COR-L47 (cell line): ENCODE results near the gene SRGAP3.
A peak's percentile ranks its signal among the peaks of the same experiment; 100 is the strongest.

ENCODE experiments used
- DNase-seq: peaks from one replicate; lab custom pipeline; 2025; lab: John Stamatoyannopoulos, UW

SRGAP3 gene

GRCh38 chr3:9253327-9253726 is 3.9 kb upstream of the SRGAP3 start:
- no peak for DNase-seq

DNA sequence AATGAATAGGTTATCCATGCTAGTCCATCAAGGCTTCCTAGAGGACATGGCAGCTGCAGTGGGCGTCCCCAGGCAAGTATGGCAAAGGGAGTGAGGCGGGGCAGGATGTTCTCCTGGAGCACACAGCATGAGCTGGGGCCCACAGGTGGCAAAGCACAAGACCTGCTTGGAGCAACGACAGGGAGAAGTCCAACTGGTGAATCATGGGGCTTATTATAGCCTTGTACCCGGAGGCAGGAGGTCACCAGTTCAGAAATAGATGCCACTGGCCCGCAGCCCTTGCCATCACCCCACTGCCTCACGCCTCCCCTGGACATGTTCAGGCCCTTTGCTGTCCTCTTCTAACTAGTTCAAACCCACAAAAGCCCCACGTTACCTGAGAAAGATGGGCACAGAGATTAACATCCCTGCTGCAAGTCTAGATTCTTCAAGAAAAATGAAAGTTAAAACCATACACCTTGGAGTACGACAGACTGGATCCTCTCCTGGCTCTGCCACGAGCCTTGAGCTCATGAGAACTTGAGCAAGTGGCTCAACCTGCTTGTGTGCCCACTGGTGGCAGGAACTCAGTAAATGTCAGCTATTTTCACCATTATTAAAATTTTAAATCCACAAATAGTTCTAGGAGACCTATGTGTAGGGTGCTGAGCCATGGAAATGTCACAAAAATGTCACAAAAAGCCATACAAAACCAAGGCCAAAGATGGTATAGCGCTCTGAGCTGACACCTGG is 1.8 kb upstream of the SRGAP3 start:
- DNase-seq: no peak

GRCh38 chr3:9250236-9250635 is 790 bp upstream of the SRGAP3 start:
- DNase-seq: no peak

DNA sequence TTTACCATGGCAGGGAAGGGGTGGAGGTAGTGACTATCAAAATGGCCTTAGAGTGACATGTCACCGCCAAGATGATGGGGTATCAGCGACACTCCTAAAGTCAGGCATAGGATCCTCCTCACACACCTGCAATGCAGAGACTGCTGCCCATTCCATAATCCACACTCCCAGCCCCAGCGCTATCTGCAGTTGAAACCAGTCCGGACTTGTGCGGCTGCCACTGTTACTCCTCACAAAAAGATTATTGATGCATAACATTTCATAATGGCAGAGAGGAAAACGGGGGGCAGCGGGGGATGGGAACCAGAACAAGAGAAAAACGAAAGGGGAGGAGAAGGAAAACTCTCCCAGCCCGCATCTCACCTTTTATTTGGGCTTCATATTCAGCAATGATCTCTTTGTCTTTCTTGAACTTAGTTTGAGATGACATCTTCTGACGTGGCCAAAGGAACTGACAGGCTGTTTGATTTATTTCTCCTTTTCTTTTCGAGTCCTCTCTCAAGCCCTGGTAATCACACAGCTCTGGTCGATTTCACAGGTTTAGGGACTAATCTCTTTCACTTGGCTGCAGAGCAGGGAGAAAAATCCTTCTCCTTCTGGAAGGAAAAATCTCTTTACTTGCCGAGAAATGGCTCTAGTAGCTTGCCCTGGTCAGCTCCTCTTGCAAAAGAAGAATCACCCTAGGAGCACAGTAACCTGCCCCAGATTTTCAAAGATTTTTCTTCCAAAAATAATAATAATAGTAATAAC is 749 bp downstream of the SRGAP3 start:
- peak; percentile 29 for DNase-seq

DNA sequence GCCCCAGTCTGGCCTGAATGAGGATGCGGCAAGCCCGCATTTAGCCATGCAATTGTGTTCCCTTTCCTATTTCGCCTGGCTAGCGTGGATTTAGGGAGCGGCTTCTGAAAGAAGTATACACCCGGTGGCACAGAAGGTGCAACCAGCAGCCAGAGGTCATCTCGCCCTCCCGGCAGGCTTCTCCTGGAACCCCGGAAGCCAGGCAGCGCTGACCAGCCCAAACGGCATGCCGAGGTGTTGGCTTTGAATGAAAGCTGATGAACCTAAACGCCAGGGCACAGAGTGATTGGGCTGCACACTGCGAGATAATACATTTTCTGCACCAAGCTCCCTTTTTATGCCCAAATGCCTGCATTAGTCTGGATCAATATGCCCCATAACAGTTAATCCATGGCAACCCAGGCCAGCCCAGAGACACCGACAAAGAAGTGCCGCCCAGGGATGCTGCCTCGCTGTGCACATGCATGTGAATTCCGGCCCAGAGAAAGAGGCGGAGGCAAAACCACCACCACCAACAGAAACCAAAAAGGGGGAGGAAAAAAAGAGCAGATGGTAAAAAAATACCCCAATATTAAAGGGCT is 1.4 kb downstream of the SRGAP3 start:
- DNase-seq: no peak

GRCh38 chr3:9247361-9247940 is 2.0 kb downstream of the SRGAP3 start:
- DNase-seq: no peak

DNA sequence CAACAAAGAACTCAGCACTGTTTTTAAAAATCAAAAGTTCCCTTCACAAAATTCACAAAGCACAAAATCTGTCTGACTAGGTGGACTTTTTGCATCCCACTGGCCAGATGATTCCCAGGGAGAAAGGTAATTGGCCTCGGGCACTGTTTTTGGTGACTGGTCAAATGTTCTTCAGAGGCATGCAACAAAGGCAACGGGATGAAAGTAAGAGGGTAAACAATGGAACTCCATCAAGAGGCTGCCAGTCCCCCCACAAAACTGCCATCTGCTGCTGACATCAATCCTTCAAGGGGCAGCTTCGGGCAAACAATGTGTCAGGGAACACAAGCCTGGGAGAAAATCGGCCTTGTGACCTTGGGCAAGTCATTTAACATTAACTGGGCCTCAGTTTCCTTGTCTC is 3.3 kb downstream of the SRGAP3 start:
- no peak for DNase-seq

- no peak for DNase-seq
These were observed 4.8 kb downstream of the SRGAP3 start for GRCh38 chr3:9244495-9245183.

DNA sequence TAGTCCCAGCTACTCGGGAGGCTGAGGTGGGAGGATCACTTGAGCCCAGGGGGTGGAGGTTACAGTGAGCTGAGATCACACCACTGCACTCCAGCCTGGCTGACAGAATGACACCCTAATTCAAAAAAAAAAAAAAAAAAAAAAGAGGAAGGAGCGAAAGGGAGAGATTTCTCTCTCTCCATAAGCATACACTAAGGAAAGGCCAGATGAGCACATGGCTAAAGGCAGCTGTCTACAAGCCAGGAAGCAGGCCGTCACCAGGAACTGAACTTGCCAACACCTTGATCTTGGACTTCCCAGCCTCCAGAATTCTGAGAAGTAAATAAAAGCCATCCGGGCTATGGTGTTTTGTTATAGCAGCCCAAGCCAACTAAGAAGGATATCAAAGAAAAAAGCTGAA is 7.5 kb downstream of the SRGAP3 start:
- no peak for DNase-seq

GRCh38 chr3:9239680-9240079 is 9.8 kb downstream of the SRGAP3 start:
- no peak for DNase-seq

DNA sequence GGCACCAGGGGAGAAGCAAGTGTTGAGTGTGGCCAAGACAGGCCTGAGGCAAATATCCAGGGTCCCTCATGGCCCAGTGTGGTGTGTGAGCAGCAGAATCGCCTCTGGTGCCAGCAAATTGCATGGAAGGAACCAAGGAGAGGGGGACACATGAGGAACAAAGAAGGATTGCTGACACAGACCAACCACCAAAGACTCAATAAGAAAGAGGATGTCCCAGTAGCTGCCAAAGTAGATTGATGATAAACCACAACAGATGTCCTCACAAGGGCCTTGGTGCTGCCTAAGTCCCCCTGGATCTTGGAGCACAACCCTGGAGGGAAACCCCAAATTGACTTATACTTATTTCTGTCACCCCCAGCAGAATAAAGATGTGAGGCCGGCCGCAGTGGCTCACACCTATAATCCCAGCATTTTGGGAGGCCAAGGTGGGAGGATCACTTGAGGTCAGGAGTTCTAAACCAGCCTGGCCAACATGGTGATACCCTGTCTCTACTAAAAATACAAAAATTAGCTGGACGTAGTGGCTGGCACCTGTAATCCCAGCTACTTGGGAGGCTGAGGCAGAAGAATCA is 10.6 kb downstream of the SRGAP3 start:
- no peak for DNase-seq

DNA sequence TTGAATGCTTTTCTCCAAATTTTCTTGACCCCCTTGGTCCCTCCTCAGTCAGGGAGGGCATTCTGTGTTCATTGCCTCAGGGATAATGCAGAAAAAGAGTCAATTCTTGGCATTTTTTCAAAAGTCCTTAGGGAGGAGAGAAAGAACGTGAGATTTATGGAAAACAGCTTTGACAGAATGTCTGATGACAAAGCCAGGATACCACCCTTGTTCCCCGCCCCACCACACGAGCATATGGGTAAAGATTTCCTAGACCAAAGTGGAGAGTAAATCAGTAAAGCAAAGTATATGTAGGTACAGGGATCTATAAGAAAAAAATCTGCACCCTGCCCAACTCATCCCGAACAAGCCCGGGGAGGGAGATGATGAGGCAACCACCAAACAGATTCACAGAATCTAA is 11.2 kb downstream of the SRGAP3 start:
- no peak for DNase-seq

- no peak for DNase-seq
These were observed 15.4 kb downstream of the SRGAP3 start for GRCh38 chr3:9233814-9234600.

DNA sequence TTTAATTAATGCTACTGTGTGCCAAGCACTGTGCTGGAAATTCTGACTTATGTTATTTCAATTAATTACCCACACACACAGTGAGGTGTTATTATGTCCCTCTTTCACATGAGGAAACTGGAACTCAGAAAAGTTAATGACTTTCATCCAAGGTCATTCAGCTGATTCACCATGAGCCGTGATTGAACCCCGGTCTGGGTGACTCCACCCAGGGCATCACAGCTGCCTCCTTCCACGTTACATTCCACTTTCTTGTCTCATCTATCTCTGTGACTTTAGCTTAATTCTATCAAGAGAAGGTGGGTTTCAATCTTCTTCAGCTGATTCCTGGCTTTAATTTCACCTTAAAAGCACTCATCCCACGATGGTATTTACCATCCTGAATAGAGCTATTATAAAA is 16.3 kb downstream of the SRGAP3 start:
- no peak for DNase-seq

- DNase-seq: no peak
These were observed 17.5 kb downstream of the SRGAP3 start for GRCh38 chr3:9231937-9232336.

DNA sequence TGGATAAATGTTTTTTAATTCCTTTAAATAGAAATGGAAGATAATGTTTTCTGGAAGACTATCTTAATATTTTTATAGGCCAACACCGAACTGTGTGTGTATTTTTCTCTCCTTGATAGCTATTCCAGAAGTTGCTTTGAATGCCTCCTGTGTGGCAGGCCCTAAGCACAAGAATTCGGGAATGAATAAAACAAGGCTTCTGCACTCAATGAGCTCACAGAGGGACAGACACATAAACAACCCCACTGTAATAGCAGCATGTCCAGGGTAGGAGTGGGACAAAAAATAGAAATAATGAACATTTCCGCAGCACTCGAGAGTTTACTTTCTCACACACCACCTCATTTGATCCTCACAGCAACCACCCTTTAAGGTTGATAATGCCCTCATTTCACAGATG is 18.0 kb downstream of the SRGAP3 start:
- no peak for DNase-seq

DNA sequence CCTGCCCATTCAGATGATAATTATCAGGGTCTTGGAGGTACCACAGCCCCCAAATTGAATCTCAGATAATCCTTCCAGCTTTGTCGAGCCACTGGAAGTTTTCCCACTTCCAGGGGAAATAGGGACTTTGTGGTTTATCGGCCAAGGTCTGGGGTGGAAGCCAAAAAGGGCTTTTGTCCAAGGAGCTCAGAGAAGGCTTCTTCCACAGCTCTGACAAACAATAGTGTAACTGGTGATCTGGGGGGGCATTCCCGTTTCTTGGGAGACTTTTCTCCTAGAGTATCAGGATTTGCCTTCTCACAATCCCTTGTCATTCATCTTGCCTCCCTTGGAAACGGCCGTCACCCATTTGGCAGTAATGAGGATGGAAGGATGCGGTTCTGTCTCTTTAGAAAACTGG is 18.4 kb downstream of the SRGAP3 start:
- no peak for DNase-seq

GRCh38 chr3:9230596-9230995 is 18.9 kb downstream of the SRGAP3 start:
- no peak for DNase-seq

GRCh38 chr3:9229879-9230278 is 19.6 kb downstream of the SRGAP3 start:
- no peak for DNase-seq

GRCh38 chr3:9229325-9229724 is 20.1 kb downstream of the SRGAP3 start:
- no peak for DNase-seq

- DNase-seq: no peak
These were observed 23.1 kb downstream of the SRGAP3 start for GRCh38 chr3:9226326-9226725.
